ENCODE data around the gene ELOVL6.
A peak's percentile ranks its signal among the peaks of the same experiment; 100 is the strongest.
"Not testable (repeated sequence)": the region's sequence is repeated elsewhere in the genome, so short reads cannot be mapped to it uniquely, and the experiment has no call there.

ELOVL6 gene

GRCh38 chr4:110196871-110197528 is 1.4 kb downstream of the ELOVL6 start:
- DNase-seq (ENCODE audit: low read depth): no peak

GRCh38 chr4:110196206-110196870 is 2.1 kb downstream of the ELOVL6 start:
- DNase-seq (ENCODE audit: low read depth): no peak

GRCh38 chr4:110195561-110196205 is 2.7 kb downstream of the ELOVL6 start:
- no peak for DNase-seq (ENCODE audit: low read depth)

GRCh38 chr4:110193822-110194761 is 4.3 kb downstream of the ELOVL6 start:
- peak; percentile 98 for DNase-seq (ENCODE audit: low read depth)

- DNase-seq (ENCODE audit: low read depth): not testable (repeated sequence)
Observed at GRCh38 chr4:110193287-110193686, 5.1 kb downstream of the ELOVL6 start.

GRCh38 chr4:110190249-110190648 is 8.2 kb downstream of the ELOVL6 start:
- peak; percentile 58 for DNase-seq (ENCODE audit: low read depth)

GRCh38 chr4:110188113-110188512 is 10.3 kb downstream of the ELOVL6 start:
- no peak for DNase-seq (ENCODE audit: low read depth)

GRCh38 chr4:110184791-110185155 is 13.6 kb downstream of the ELOVL6 start:
- DNase-seq (ENCODE audit: low read depth): no peak

GRCh38 chr4:110184140-110184790 is 14.2 kb downstream of the ELOVL6 start:
- no peak for DNase-seq (ENCODE audit: low read depth)

GRCh38 chr4:110183643-110184042 is 14.8 kb downstream of the ELOVL6 start:
- DNase-seq (ENCODE audit: low read depth): no peak

- DNase-seq (ENCODE audit: low read depth): no peak
Observed at GRCh38 chr4:110183058-110183457, 15.4 kb downstream of the ELOVL6 start.

- no peak for DNase-seq (ENCODE audit: low read depth)
Observed at GRCh38 chr4:110181890-110182289, 16.5 kb downstream of the ELOVL6 start.

- DNase-seq (ENCODE audit: low read depth): no peak
Observed at GRCh38 chr4:110175634-110176033, 22.8 kb downstream of the ELOVL6 start.

- DNase-seq (ENCODE audit: low read depth): no peak
Observed at GRCh38 chr4:110172972-110173371, 25.4 kb downstream of the ELOVL6 start.

- no peak for DNase-seq (ENCODE audit: low read depth)
Observed at GRCh38 chr4:110171971-110172370, 26.4 kb downstream of the ELOVL6 start.

- no peak for DNase-seq (ENCODE audit: low read depth)
Observed at GRCh38 chr4:110170861-110171260, 27.6 kb downstream of the ELOVL6 start.

GRCh38 chr4:110165382-110166286 is 32.8 kb downstream of the ELOVL6 start:
- DNase-seq (ENCODE audit: low read depth): peak; percentile 83

GRCh38 chr4:110164856-110165255 is 33.6 kb downstream of the ELOVL6 start:
- DNase-seq (ENCODE audit: low read depth): no peak

GRCh38 chr4:110164251-110164650 is 34.2 kb downstream of the ELOVL6 start:
- peak; percentile 50 for DNase-seq (ENCODE audit: low read depth)

- peak; percentile 79 for DNase-seq (ENCODE audit: low read depth)
Observed at GRCh38 chr4:110163327-110164069, 34.9 kb downstream of the ELOVL6 start.

Data from amniotic epithelial cell (primary cell).